ENCODE results near the gene NHS. TPM values are rescaled to one million over a fixed set of nuclear protein-coding genes. Genes with fewer than 3 reads are reported as not detected.
"Not testable (repeated sequence)": the region's sequence is repeated elsewhere in the genome, so short reads cannot be mapped to it uniquely, and the experiment has no call there.

The NHS gene
- total RNA-seq, 1 experiment from 2014 or later, result 5.4 TPM

GRCh38 chrX:17544821-17545220 lies 169.8 kb downstream of the NHS start:
- DNase-seq (ENCODE audit: low read depth), result no peak

- no peak for DNase-seq (ENCODE audit: low read depth)
Observed at GRCh38 chrX:17546356-17546755, 171.4 kb downstream of the NHS start.

- DNase-seq (ENCODE audit: low read depth), result peak; percentile 93
Observed at GRCh38 chrX:17547658-17548057, 172.7 kb downstream of the NHS start.

GRCh38 chrX:17549107-17549651 lies 174.2 kb downstream of the NHS start:
- no peak for DNase-seq (ENCODE audit: low read depth)

GRCh38 chrX:17550011-17550410 lies 175.0 kb downstream of the NHS start:
- no peak for DNase-seq (ENCODE audit: low read depth)

- DNase-seq (ENCODE audit: low read depth), result peak; percentile 38
Observed at GRCh38 chrX:17552044-17552650, 177.1 kb downstream of the NHS start.

- peak; percentile 91 for DNase-seq (ENCODE audit: low read depth)
Observed at GRCh38 chrX:17553469-17553868, 178.5 kb downstream of the NHS start.

- no peak for DNase-seq (ENCODE audit: low read depth)
Observed at GRCh38 chrX:17553961-17554482, 179.0 kb downstream of the NHS start.

GRCh38 chrX:17554914-17555313 lies 179.9 kb downstream of the NHS start:
- no peak for DNase-seq (ENCODE audit: low read depth)

- no peak for DNase-seq (ENCODE audit: low read depth)
Observed at GRCh38 chrX:17555846-17556245, 180.8 kb downstream of the NHS start.

- DNase-seq (ENCODE audit: low read depth), result peak; percentile 86
Observed at GRCh38 chrX:17559728-17560379, 184.9 kb downstream of the NHS start.

- peak; percentile 11 for DNase-seq (ENCODE audit: low read depth)
Observed at GRCh38 chrX:17560385-17560784, 185.4 kb downstream of the NHS start.

GRCh38 chrX:17563076-17563475 lies 188.1 kb downstream of the NHS start:
- no peak for DNase-seq (ENCODE audit: low read depth)

- peak; percentile 74 for DNase-seq (ENCODE audit: low read depth)
Observed at GRCh38 chrX:17563515-17563914, 188.5 kb downstream of the NHS start.

- no peak for DNase-seq (ENCODE audit: low read depth)
Observed at GRCh38 chrX:17564689-17565409, 189.8 kb downstream of the NHS start.

GRCh38 chrX:17566740-17567139 lies 191.7 kb downstream of the NHS start:
- no peak for DNase-seq (ENCODE audit: low read depth)

- DNase-seq (ENCODE audit: low read depth), result no peak
Observed at GRCh38 chrX:17567187-17567586, 192.2 kb downstream of the NHS start.

GRCh38 chrX:17567821-17568220 lies 192.8 kb downstream of the NHS start:
- no peak for DNase-seq (ENCODE audit: low read depth)

GRCh38 chrX:17568804-17569203 lies 193.8 kb downstream of the NHS start:
- DNase-seq (ENCODE audit: low read depth), result not testable (repeated sequence)

GRCh38 chrX:17579026-17579425 lies 204.0 kb downstream of the NHS start:
- DNase-seq (ENCODE audit: low read depth), result no peak

- no peak for DNase-seq (ENCODE audit: low read depth)
Observed at GRCh38 chrX:17580539-17581152, 205.6 kb downstream of the NHS start.

GRCh38 chrX:17581641-17582040 lies 206.6 kb downstream of the NHS start:
- no peak for DNase-seq (ENCODE audit: low read depth)

All from HT1080 (cell line).